Measurements from ENCODE around the gene CRACR2A. TPM values are rescaled to one million over a fixed set of nuclear protein-coding genes. Genes with fewer than 3 reads are reported as not detected.

CRACR2A gene
- total RNA-seq, 2 experiments from 2014 or later, result 24.5 to 26.0 TPM

- H3K4me3 Mint-ChIP-seq, result no peak overlapping the region
- no peaks in the 10 kb centered on the region for H3K27me3 Mint-ChIP-seq
- no peaks in the 10 kb centered on the region for H3K4me1 Mint-ChIP-seq
- no peaks in the 10 kb centered on the region for H3K9me3 Mint-ChIP-seq
- peaks cover 24% of the 10 kb centered on the region for H3K36me3 Mint-ChIP-seq
- no peak overlapping the region for H3K27ac Mint-ChIP-seq
- no peak for DNase-seq
These were observed 111.4 kb downstream of the CRACR2A start for GRCh38 chr12:3641428-3642018.

DNA sequence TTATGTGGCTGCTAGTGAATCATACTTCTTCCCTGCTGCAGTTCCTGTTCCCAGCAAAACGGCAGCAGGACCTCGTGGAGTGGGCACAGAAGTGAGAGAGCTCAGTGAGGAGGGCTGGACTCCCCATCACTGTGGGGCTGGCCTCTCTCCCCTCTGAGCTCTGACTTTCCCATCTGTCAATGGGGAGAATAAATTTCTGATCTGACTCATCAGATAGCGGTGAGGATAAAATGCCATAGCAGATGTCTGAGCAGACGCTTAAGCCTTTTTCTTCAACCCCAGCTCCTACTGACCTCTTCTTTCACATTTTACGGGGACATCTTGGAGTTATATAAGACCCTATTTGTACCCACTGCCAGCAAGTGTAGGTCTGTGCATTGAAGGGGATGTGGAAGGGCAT, 116.6 kb downstream of the CRACR2A start:
- H3K9me3 Mint-ChIP-seq, result no peaks in the 10 kb centered on the region
- H3K27me3 Mint-ChIP-seq, result no peaks in the 10 kb centered on the region
- no peak overlapping the region for H3K4me3 Mint-ChIP-seq
- DNase-seq, result no peak
- H3K36me3 Mint-ChIP-seq, result peaks cover 25% of the 10 kb centered on the region
- H3K27ac Mint-ChIP-seq, result no peak overlapping the region
- peaks cover 2% of the 10 kb centered on the region for H3K4me1 Mint-ChIP-seq

- peaks cover 2% of the 10 kb centered on the region for H3K4me1 Mint-ChIP-seq
- no peak overlapping the region for H3K4me3 Mint-ChIP-seq
- H3K27ac Mint-ChIP-seq, result no peak overlapping the region
- no peak for DNase-seq
- no peaks in the 10 kb centered on the region for H3K27me3 Mint-ChIP-seq
- peaks cover 24% of the 10 kb centered on the region for H3K36me3 Mint-ChIP-seq
- no peaks in the 10 kb centered on the region for H3K9me3 Mint-ChIP-seq
These were observed 118.6 kb downstream of the CRACR2A start for GRCh38 chr12:3634348-3634747.

- H3K4me1 Mint-ChIP-seq, result peaks cover 2% of the 10 kb centered on the region
- H3K4me3 Mint-ChIP-seq, result no peak overlapping the region
- H3K9me3 Mint-ChIP-seq, result no peaks in the 10 kb centered on the region
- DNase-seq, result no peak
- H3K36me3 Mint-ChIP-seq, result peaks cover 24% of the 10 kb centered on the region
- no peak overlapping the region for H3K27ac Mint-ChIP-seq
- no peaks in the 10 kb centered on the region for H3K27me3 Mint-ChIP-seq
These were observed 119.5 kb downstream of the CRACR2A start for GRCh38 chr12:3633396-3633795.

- Mint-ChIP-seq H3K27me3 (no peaks in the 10 kb centered on the region), H3K9me3 (no peaks in the 10 kb centered on the region), H3K27ac (no peak overlapping the region), H3K4me1 (peaks cover 2% of the 10 kb centered on the region), H3K4me3 (no peak overlapping the region), H3K36me3 (peaks cover 22% of the 10 kb centered on the region)
- no peak for DNase-seq
These were observed 120.2 kb downstream of the CRACR2A start for GRCh38 chr12:3632754-3633153.

DNA sequence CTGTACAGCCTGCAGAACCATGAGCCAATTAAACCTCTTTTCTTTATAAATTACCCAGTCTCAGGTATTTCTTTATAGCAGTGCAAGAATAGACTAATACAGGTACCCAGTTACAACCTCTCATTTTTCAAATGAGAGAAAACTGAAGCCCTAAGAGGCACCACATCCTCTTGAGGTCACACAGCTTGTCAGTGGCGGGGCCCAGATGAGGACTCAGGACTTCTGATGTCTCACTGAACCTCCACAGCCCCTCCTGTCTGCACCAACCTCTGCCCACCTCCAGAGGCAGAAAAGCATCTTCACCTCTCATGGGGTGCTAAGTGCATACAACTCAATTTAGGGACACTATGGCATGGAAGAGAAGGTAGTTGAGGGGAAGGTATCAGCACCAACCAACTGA, 120.7 kb downstream of the CRACR2A start:
- H3K4me3 Mint-ChIP-seq, result no peak overlapping the region
- peaks cover 17% of the 10 kb centered on the region for H3K36me3 Mint-ChIP-seq
- H3K9me3 Mint-ChIP-seq, result no peaks in the 10 kb centered on the region
- peaks cover 2% of the 10 kb centered on the region for H3K4me1 Mint-ChIP-seq
- no peaks in the 10 kb centered on the region for H3K27me3 Mint-ChIP-seq
- H3K27ac Mint-ChIP-seq, result no peak overlapping the region
- no peak for DNase-seq

- Mint-ChIP-seq H3K27me3 (no peaks in the 10 kb centered on the region), H3K4me3 (no peak overlapping the region), H3K4me1 (peaks cover 2% of the 10 kb centered on the region), H3K9me3 (no peaks in the 10 kb centered on the region), H3K36me3 (peaks cover 14% of the 10 kb centered on the region), H3K27ac (no peak overlapping the region)
- no peak for DNase-seq
These were observed 121.2 kb downstream of the CRACR2A start for GRCh38 chr12:3631759-3632158.

DNA sequence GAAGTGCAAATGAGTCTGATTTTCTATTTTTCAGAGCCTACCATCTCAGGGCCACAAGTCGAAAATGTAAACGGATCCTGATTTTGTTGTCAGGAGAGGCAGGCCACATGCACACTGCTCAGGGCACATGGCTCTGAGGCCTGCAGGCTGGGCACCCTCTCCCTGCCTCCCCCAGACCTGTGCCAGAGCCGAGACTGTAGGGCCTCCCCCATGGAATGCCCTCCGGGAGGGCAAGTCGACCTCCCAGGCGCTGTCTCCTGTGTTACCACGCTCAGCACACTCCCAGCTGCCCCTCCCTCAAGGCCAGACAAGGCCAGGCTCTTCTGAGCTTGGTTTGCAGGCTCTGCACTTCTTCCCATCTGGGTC, 121.7 kb downstream of the CRACR2A start:
- Mint-ChIP-seq H3K4me3 (no peak overlapping the region), H3K36me3 (peaks cover 12% of the 10 kb centered on the region), H3K27ac (no peak overlapping the region), H3K27me3 (no peaks in the 10 kb centered on the region), H3K9me3 (no peaks in the 10 kb centered on the region), H3K4me1 (peaks cover 2% of the 10 kb centered on the region)
- DNase-seq, result no peak

- no peak for DNase-seq
- H3K27ac Mint-ChIP-seq, result no peak overlapping the region
- peaks cover 13% of the 10 kb centered on the region for H3K36me3 Mint-ChIP-seq
- H3K4me3 Mint-ChIP-seq, result no peak overlapping the region
- peaks cover 2% of the 10 kb centered on the region for H3K4me1 Mint-ChIP-seq
- no peaks in the 10 kb centered on the region for H3K27me3 Mint-ChIP-seq
- no peaks in the 10 kb centered on the region for H3K9me3 Mint-ChIP-seq
These were observed 122.2 kb downstream of the CRACR2A start for GRCh38 chr12:3630621-3631271.

DNA sequence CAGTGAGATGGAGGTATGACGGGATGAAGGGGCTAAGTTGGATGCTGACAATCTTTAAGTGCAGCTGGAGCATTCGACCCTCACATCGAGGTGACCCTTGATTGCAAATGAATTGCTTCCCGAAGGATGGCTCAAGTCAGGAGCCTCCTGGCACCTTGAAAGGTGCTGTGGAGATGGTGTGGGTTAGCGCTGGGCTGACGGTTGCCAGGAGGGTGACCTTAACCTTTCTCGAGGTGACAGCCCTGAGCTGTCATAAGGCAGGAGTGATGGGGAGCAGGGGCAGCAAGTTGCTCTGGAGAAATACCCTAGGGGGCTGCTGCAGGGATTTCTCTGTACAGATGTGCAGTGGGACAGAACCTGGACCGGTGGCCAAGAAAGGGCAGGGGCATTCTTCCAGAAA, 122.8 kb downstream of the CRACR2A start:
- Mint-ChIP-seq H3K4me1 (peaks cover 2% of the 10 kb centered on the region), H3K27me3 (no peaks in the 10 kb centered on the region), H3K36me3 (peaks cover 15% of the 10 kb centered on the region), H3K9me3 (no peaks in the 10 kb centered on the region), H3K27ac (no peak overlapping the region), H3K4me3 (no peak overlapping the region)
- no peak for DNase-seq

DNA sequence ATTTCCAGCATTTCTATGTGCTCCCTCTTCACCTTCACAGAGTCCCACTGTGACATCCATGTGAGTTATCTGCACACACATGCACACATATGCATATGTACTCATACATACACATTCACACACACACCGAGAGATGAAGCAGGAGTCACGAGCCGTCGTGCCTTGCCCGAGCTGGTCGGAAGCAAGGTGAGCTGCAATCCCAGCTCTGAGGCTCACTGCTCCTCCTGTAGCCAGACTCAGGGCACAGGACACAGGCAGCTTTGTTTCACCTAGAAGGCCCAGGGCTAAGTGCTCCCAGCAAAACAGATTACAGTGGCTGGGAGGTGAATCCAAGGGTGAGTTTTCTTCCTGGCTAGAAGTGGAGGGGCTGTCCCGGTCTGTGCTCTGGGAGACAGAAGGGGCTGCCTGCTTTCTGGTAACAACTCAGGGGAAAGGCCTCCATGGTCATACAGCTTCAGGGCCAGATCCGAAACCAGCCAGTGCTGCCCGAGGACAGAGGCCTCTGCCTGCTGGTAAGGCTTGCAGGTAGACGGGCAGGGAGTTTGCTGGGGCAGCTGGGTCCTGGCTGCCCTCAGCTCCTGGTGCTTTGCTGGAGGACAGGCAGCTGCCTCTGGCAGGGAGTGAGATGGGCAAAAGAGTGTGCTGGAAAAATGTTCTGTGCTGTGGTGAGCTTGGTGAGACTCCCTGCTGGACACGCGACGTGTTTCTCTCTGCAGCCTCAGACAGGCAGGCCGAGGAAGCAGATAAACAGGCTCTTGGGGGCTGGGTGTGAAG, 123.7 kb downstream of the CRACR2A start:
- H3K36me3 Mint-ChIP-seq, result peaks cover 15% of the 10 kb centered on the region
- H3K9me3 Mint-ChIP-seq, result no peaks in the 10 kb centered on the region
- H3K4me1 Mint-ChIP-seq, result peaks cover 2% of the 10 kb centered on the region
- no peaks in the 10 kb centered on the region for H3K27me3 Mint-ChIP-seq
- no peak for DNase-seq
- no peak overlapping the region for H3K4me3 Mint-ChIP-seq
- no peak overlapping the region for H3K27ac Mint-ChIP-seq

DNA sequence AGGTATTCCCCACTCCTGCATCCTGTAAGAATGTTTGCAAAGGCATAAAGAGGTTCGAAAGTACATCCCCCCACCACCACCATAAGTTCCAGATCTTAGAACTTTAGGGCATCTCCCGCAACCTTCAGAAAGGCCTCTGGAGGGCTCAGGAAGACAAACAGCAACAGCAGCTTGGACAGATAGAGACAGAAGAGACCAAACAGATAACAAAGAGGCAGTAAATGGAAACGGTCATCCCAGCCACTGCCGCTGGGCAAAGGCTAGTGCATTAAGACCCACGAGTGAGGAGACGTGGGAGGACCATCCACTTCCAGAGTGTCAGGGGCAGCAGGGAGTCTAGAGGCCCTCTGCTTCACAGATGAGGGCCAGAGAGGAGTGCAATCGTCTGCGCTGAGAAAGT, 124.3 kb downstream of the CRACR2A start:
- no peaks in the 10 kb centered on the region for H3K27me3 Mint-ChIP-seq
- no peak for DNase-seq
- H3K4me3 Mint-ChIP-seq, result no peak overlapping the region
- H3K9me3 Mint-ChIP-seq, result no peaks in the 10 kb centered on the region
- H3K4me1 Mint-ChIP-seq, result peaks cover 2% of the 10 kb centered on the region
- peaks cover 15% of the 10 kb centered on the region for H3K36me3 Mint-ChIP-seq
- no peak overlapping the region for H3K27ac Mint-ChIP-seq

GRCh38 chr12:3627336-3627735, 125.6 kb downstream of the CRACR2A start:
- Mint-ChIP-seq H3K4me1 (no peaks in the 10 kb centered on the region), H3K9me3 (no peaks in the 10 kb centered on the region), H3K27me3 (no peaks in the 10 kb centered on the region), H3K36me3 (peaks cover 9% of the 10 kb centered on the region), H3K4me3 (no peak overlapping the region), H3K27ac (no peak overlapping the region)
- DNase-seq, result no peak

GRCh38 chr12:3624273-3624672, 128.6 kb downstream of the CRACR2A start:
- H3K9me3 Mint-ChIP-seq, result no peaks in the 10 kb centered on the region
- H3K27ac Mint-ChIP-seq, result no peak overlapping the region
- H3K36me3 Mint-ChIP-seq, result peaks cover 12% of the 10 kb centered on the region
- H3K4me3 Mint-ChIP-seq, result no peak overlapping the region
- no peaks in the 10 kb centered on the region for H3K27me3 Mint-ChIP-seq
- no peaks in the 10 kb centered on the region for H3K4me1 Mint-ChIP-seq
- no peak for DNase-seq

DNA sequence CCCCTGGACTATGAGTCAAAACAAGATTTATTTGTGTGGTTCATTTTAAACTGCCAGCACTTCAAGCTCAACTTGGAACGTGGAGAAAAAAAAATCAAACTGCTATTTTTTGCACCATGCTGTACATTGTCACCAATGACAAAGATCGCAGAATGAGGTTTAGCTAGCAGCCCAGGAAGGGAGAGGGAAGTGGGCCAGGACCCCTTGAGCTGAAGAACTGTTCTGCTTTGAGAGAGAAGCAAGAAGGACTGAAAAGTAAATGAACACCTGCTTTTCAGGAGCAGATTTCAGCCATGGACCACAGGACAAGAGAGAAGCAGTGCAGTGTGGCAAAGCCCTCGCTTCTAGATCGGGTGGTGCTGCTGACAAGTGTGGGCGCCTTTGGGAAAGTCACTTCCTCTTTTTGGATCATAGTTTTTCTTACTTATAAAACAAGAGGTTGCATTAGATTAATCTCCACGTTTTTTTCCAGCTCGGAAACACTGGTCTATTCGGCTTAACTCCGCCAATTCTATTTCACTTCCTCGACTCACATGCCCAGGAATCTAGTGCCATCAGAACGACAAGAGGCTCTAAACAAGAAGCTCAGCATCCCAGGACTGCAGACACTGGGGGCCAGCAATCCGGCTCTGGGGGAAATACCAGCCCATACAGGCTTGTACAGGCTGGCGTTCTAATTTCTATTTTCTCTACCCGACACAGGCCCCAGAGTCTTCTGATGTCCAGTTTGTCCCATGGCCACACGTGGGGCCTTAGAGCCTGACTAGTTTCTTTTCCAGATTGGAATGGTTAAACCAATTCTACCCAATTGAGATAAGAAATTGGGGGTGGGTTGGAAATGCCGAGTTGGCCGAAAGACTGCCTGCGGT, 129.9 kb downstream of the CRACR2A start:
- no peak overlapping the region for H3K4me3 Mint-ChIP-seq

More for the DNA sequence above, 129.9 kb downstream of the CRACR2A start:
- H3K27ac Mint-ChIP-seq, result no peak overlapping the region
- H3K9me3 Mint-ChIP-seq, result no peaks in the 10 kb centered on the region
- H3K27me3 Mint-ChIP-seq, result no peaks in the 10 kb centered on the region
- DNase-seq, result no peak
- no peaks in the 10 kb centered on the region for H3K4me1 Mint-ChIP-seq
- H3K36me3 Mint-ChIP-seq, result peaks cover 15% of the 10 kb centered on the region
